HG03060 (cell line): Measurements from ENCODE around the gene ZNF469.

Experiments
- ATAC-seq: cut with Tn5 transposase; IDR thresholded peaks from one replicate; pipeline ENCODE4 v1.9.1; 2021; ENCODE audit warnings: low read depth, moderate number of reproducible peaks; ENCODE audit not compliant: unreplicated experiment

Gene ZNF469

GRCh38 chr16:88347656-88348376 lies 34.9 kb upstream of the ZNF469 start:
- no peak for ATAC-seq

- ATAC-seq, result no peak
Observed at GRCh38 chr16:88348377-88349152, 34.2 kb upstream of the ZNF469 start.

- ATAC-seq, result no peak
Observed at GRCh38 chr16:88349153-88349902, 33.4 kb upstream of the ZNF469 start.

GRCh38 chr16:88349903-88350900 lies 32.6 kb upstream of the ZNF469 start:
- ATAC-seq, result no peak

GRCh38 chr16:88350922-88351321 lies 31.8 kb upstream of the ZNF469 start:
- ATAC-seq, result no peak

- no peak for ATAC-seq
Observed at GRCh38 chr16:88351491-88352101, 31.2 kb upstream of the ZNF469 start.

GRCh38 chr16:88352261-88353200 lies 30.2 kb upstream of the ZNF469 start:
- ATAC-seq, result no peak

GRCh38 chr16:88353232-88353631 lies 29.5 kb upstream of the ZNF469 start:
- ATAC-seq, result no peak

GRCh38 chr16:88353691-88354090 lies 29.1 kb upstream of the ZNF469 start:
- no peak for ATAC-seq

GRCh38 chr16:88354229-88355092 lies 28.3 kb upstream of the ZNF469 start:
- ATAC-seq, result no peak

- no peak for ATAC-seq
Observed at GRCh38 chr16:88355093-88355388, 27.7 kb upstream of the ZNF469 start.

- no peak for ATAC-seq
Observed at GRCh38 chr16:88355389-88356123, 27.2 kb upstream of the ZNF469 start.

GRCh38 chr16:88356124-88356726 lies 26.5 kb upstream of the ZNF469 start:
- ATAC-seq, result no peak

GRCh38 chr16:88356727-88357199 lies 26.0 kb upstream of the ZNF469 start:
- ATAC-seq, result no peak

GRCh38 chr16:88357317-88358022 lies 25.3 kb upstream of the ZNF469 start:
- ATAC-seq, result no peak

GRCh38 chr16:88358023-88358420 lies 24.7 kb upstream of the ZNF469 start:
- ATAC-seq, result no peak
